ENCODE data around the gene TNPO3. TPM values are rescaled to one million over a fixed set of nuclear protein-coding genes. Genes with fewer than 3 reads are reported as not detected.
A peak's percentile ranks its signal among the peaks of the same experiment; 100 is the strongest.

The TNPO3 gene
- total and polyA plus RNA-seq, 10 of the 15 experiments (the other 5 are each of a cell fraction or from before 2014, with no cell fraction given): 17.6 to 91.8 (median 65.9) TPM

DNA sequence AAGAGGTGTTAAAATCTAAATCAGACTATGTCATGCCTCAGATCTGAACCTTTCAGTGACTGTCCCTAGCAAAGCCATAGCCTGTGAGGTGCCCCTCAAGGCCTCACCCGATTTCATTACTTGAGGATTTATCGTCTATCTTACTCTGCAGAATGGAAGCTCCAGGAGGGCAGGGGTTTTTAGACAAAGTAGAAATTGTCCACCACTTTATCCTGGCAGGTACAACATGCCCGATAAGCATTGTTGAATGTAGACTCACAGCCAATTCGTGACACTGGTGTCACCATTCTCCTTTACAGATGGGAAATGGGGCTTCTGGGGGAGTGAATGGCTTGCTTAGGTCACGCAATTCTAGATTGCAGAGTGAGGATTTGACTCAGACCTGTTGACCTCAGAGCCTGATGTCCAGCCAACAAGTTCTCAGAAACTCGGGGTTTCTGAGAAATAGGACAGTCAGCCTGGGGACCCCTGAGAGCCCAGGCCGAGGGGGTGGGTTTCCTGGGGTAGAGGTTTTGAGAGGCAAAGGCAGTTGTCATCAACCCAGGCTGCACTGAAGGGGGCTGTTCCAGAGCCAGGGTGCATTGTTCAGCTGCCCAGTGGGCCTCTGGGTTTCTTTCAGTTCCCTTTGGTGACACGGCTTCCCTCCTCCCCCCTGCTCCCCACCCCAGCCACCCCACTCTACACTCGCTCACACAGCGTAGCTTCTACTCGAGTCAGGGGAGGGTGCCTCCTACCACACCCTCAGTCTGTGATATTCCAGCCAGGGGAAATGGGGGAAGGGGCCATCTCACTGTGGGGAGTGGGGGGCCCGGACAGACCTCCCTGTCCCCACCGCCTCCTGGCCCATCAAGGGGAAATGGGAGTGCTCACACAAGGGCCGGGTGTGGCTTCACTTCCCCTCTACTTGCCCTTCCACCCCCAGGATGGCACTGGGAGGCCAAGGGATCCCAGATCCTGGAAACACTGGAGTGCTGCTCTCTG is 120.3 kb downstream of the TNPO3 start (continued):
- TF ChIP-seq, protein P1, sequence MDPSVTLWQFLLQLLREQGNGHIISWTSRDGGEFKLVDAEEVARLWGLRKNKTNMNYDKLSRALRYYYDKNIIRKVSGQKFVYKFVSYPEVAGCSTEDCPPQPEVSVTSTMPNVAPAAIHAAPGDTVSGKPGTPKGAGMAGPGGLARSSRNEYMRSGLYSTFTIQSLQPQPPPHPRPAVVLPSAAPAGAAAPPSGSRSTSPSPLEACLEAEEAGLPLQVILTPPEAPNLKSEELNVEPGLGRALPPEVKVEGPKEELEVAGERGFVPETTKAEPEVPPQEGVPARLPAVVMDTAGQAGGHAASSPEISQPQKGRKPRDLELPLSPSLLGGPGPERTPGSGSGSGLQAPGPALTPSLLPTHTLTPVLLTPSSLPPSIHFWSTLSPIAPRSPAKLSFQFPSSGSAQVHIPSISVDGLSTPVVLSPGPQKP (IDR thresholded peaks at IDR 0.05; ENCODE audit: low read depth, low read length): no peak
- TF ChIP-seq MTA3 (IDR thresholded peaks at IDR 0.05; ENCODE audit: borderline replicate concordance, low read length): no peak
- TF ChIP-seq, protein P2, sequence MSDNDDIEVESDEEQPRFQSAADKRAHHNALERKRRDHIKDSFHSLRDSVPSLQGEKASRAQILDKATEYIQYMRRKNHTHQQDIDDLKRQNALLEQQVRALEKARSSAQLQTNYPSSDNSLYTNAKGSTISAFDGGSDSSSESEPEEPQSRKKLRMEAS (IDR thresholded peaks at IDR 0.05; ENCODE audit: low read depth, low read length): 0 out of 2 replicates have a peak, but pooled peaks have one; percentile 26
- no peak for TF ChIP-seq CHD1 (IDR thresholded peaks at IDR 0.05; ENCODE audit: low read depth, low read length)
- TF ChIP-seq ZBED1 (IDR thresholded peaks at IDR 0.05; ENCODE audit: borderline replicate concordance): peak; percentile 73
- peak; percentile 67 for TF ChIP-seq POLR2AphosphoS5 (IDR thresholded peaks at IDR 0.05; ENCODE audit: low read length)
- TF ChIP-seq, protein P3, sequence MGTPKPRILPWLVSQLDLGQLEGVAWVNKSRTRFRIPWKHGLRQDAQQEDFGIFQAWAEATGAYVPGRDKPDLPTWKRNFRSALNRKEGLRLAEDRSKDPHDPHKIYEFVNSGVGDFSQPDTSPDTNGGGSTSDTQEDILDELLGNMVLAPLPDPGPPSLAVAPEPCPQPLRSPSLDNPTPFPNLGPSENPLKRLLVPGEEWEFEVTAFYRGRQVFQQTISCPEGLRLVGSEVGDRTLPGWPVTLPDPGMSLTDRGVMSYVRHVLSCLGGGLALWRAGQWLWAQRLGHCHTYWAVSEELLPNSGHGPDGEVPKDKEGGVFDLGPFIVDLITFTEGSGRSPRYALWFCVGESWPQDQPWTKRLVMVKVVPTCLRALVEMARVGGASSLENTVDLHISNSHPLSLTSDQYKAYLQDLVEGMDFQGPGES (IDR thresholded peaks at IDR 0.05): no peak
- TF ChIP-seq KLF5 (IDR thresholded peaks at IDR 0.05; ENCODE audit: partially characterized antibody): no peak
- peak; percentile 89 to 91 for TF ChIP-seq EP300 (IDR thresholded peaks at IDR 0.05; ENCODE audit: borderline replicate concordance in 1 of 2, control insufficient read depth in 1 of 2, low read depth in 2 of 2, low read length in 2 of 2)
- peak; percentile 89; the same call in 1 of the 2 replicates for TF ChIP-seq HDGF (IDR thresholded peaks at IDR 0.05)
- TF ChIP-seq SUPT20H (IDR thresholded peaks at IDR 0.05; ENCODE audit: borderline replicate concordance, control insufficient read depth, low read depth, low read length): no peak
- no peak for TF ChIP-seq CREB1 (IDR thresholded peaks at IDR 0.05; ENCODE audit: low read depth)
- peak; percentile 14; the same call in 1 of the 2 replicates for TF ChIP-seq RAD21 (IDR thresholded peaks at IDR 0.05; ENCODE audit: insufficient read depth, low read depth, low read length)
- TF ChIP-seq, protein P4, sequence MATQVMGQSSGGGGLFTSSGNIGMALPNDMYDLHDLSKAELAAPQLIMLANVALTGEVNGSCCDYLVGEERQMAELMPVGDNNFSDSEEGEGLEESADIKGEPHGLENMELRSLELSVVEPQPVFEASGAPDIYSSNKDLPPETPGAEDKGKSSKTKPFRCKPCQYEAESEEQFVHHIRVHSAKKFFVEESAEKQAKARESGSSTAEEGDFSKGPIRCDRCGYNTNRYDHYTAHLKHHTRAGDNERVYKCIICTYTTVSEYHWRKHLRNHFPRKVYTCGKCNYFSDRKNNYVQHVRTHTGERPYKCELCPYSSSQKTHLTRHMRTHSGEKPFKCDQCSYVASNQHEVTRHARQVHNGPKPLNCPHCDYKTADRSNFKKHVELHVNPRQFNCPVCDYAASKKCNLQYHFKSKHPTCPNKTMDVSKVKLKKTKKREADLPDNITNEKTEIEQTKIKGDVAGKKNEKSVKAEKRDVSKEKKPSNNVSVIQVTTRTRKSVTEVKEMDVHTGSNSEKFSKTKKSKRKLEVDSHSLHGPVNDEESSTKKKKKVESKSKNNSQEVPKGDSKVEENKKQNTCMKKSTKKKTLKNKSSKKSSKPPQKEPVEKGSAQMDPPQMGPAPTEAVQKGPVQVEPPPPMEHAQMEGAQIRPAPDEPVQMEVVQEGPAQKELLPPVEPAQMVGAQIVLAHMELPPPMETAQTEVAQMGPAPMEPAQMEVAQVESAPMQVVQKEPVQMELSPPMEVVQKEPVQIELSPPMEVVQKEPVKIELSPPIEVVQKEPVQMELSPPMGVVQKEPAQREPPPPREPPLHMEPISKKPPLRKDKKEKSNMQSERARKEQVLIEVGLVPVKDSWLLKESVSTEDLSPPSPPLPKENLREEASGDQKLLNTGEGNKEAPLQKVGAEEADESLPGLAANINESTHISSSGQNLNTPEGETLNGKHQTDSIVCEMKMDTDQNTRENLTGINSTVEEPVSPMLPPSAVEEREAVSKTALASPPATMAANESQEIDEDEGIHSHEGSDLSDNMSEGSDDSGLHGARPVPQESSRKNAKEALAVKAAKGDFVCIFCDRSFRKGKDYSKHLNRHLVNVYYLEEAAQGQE (IDR thresholded peaks at IDR 0.05; ENCODE audit: low read depth, low read length): no peak
- TF ChIP-seq, protein P5, sequence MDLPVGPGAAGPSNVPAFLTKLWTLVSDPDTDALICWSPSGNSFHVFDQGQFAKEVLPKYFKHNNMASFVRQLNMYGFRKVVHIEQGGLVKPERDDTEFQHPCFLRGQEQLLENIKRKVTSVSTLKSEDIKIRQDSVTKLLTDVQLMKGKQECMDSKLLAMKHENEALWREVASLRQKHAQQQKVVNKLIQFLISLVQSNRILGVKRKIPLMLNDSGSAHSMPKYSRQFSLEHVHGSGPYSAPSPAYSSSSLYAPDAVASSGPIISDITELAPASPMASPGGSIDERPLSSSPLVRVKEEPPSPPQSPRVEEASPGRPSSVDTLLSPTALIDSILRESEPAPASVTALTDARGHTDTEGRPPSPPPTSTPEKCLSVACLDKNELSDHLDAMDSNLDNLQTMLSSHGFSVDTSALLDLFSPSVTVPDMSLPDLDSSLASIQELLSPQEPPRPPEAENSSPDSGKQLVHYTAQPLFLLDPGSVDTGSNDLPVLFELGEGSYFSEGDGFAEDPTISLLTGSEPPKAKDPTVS (IDR thresholded peaks at IDR 0.05; ENCODE audit: low read depth, low read length): no peak
- TF ChIP-seq, protein P6, sequence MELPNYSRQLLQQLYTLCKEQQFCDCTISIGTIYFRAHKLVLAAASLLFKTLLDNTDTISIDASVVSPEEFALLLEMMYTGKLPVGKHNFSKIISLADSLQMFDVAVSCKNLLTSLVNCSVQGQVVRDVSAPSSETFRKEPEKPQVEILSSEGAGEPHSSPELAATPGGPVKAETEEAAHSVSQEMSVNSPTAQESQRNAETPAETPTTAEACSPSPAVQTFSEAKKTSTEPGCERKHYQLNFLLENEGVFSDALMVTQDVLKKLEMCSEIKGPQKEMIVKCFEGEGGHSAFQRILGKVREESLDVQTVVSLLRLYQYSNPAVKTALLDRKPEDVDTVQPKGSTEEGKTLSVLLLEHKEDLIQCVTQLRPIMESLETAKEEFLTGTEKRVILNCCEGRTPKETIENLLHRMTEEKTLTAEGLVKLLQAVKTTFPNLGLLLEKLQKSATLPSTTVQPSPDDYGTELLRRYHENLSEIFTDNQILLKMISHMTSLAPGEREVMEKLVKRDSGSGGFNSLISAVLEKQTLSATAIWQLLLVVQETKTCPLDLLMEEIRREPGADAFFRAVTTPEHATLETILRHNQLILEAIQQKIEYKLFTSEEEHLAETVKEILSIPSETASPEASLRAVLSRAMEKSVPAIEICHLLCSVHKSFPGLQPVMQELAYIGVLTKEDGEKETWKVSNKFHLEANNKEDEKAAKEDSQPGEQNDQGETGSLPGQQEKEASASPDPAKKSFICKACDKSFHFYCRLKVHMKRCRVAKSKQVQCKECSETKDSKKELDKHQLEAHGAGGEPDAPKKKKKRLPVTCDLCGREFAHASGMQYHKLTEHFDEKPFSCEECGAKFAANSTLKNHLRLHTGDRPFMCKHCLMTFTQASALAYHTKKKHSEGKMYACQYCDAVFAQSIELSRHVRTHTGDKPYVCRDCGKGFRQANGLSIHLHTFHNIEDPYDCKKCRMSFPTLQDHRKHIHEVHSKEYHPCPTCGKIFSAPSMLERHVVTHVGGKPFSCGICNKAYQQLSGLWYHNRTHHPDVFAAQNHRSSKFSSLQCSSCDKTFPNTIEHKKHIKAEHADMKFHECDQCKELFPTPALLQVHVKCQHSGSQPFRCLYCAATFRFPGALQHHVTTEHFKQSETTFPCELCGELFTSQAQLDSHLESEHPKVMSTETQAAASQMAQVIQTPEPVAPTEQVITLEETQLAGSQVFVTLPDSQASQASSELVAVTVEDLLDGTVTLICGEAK (IDR thresholded peaks at IDR 0.05; ENCODE audit: borderline replicate concordance): no peak
